ENCODE measurements around the gene MUC3A.

The MUC3A gene

DNA sequence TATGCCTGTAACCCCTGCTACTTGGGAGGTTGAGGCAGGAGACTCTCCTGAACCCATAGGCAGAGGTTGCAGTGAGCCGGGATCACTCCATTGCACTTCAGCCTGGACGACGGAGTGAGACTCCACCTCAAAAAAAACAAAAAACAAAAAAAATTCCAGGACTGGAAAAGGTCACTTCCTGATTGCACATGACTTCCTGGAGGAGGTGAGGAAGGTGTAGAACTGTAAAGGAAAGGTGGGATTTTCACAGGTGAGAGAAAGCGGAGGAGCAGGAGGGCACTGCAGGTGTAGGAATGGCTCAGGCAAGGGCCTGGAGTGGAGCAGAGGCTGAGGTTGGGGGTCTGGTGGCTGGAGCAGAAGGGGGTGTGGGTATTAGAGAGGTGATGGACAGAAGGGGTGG, 3.2 kb upstream of the MUC3A start:
- DNase-seq, result no peak

GRCh38 chr7:100946766-100947365, 2.5 kb upstream of the MUC3A start:
- no peak for DNase-seq

- DNase-seq, result no peak
These were observed 1.5 kb upstream of the MUC3A start for GRCh38 chr7:100947792-100948191.

DNA sequence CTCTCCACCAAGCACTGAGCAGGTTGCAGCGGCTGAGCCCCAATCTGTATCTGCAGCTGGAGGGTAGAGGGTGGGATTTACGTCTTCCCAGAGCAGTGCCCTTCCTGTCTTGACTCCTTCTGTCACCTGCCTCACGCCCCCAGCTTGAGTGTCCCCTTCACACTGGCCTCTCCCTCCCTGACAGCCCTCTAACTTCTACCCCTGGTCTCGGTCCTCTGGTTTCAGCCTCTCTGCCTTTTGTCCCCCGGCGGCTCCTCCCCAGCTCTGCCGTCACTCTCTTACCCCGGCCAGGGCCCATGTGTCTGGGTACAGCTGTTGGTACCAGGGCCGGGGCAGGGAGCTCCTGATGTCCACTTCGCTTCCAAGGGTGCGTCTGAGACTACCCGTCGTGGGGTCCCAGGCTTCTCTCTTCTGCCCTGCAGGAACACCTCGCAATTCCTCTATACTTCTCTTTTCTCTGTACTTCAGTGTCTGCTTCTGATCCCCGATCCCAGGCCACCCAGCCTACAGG, 654 bp downstream of the MUC3A start:
- DNase-seq, result no peak

DNA sequence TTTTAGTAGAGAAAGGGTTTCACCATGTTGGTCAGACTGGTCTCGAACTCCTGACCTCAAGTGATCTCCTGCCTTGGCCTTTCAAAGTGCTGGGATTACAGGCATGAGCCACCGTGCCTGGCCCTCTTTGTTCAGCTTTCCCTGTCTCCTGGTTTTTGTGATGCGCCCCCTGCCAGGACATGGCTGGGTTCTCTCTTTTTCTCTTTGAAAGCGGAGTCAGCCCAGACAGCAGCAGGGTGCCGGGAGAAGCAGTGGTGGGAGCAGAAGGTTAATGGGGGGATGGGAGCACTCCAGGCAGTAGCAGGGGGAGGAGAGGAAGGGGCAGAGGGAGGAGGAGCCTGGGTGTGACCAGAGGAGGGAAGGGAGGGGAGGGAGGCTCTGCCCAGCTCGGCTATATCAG, 1.8 kb downstream of the MUC3A start:
- DNase-seq, result no peak

- DNase-seq, result no peak
These were observed 2.7 kb downstream of the MUC3A start for GRCh38 chr7:100951888-100952560.

GRCh38 chr7:100952641-100953040, 3.3 kb downstream of the MUC3A start:
- DNase-seq, result no peak

GRCh38 chr7:100957832-100958421, 8.6 kb downstream of the MUC3A start:
- no peak for DNase-seq

GRCh38 chr7:100959894-100960293, 10.6 kb downstream of the MUC3A start:
- no peak for DNase-seq

DNA sequence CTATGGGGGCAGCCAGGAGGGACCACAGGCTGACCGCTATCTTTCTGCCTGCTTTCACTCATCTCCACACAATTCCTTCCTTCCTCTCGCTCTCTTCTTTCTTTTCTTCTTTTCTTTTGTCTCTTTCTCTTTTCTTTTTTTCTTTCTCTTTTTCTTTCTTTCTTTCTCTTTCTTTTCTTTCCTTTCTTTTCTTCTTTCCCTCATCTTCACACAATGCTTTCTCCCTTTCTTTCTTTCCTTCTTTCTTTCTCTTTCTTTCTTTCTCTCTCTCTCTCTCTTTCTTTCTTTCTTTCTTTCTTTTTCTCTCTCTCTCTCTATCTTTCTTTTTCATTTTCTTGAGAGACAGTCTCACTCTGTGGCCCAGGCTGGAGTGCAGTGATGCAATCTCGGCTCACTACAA, 13.2 kb downstream of the MUC3A start:
- DNase-seq, result no peak

- no peak for DNase-seq
These were observed 14.1 kb downstream of the MUC3A start for GRCh38 chr7:100963386-100963785.

GRCh38 chr7:100963874-100964273, 14.5 kb downstream of the MUC3A start:
- DNase-seq, result no peak

DNA sequence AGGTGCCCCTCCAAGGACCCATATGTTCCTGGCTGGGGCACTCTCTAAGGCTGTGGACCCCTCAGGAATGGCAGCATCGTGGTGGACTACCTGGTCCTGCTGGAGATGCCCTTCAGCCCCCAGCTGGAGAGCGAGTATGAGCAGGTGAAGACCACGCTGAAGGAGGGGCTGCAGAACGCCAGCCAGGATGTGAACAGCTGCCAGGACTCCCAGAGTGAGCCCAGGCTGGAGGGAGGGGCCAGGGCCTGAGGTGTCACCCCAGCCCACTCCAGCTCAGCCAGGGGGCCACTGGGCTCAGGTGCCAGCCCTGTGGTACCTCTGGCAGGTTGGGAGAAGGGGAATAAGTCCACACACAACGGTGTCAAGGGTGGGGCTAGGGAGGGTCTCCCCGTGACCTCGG, 15.3 kb downstream of the MUC3A start:
- no peak for DNase-seq

DNA sequence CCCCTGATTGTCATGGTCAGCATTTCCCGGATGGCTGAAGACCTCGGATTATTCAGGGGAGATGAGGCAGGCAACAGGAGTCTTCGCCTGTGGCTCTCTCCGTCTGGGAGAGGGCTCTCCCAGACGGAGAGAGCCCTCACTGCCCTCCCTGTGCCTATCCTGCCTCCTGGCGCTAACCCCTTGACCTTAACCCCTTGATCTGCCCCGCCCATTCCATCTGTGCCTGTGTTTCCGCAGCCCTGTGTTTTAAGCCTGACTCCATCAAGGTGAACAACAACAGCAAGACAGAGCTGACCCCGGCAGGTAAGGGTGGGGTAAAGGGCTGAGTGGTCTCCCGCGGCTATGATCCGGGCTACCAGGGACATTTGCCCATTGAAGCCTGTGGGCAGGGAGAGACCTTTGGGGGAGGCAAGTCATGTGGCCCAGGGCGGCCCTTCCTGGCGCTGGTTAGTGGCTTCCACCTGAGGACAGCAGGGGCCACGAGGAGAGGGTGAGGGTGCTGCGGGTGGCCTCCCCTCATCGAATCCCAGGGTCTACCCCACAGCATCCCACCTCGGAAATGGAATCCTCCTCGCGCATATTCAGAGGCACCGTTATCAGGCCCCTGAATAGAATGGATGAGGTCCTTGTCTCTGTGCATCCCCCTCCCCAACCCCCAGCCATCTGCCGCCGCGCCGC, 15.8 kb downstream of the MUC3A start:
- no peak for DNase-seq

- DNase-seq, result peak; percentile 94
These were observed 16.6 kb downstream of the MUC3A start for GRCh38 chr7:100965723-100966541.

- no peak for DNase-seq
These were observed 17.4 kb downstream of the MUC3A start for GRCh38 chr7:100966542-100967291.

DNA sequence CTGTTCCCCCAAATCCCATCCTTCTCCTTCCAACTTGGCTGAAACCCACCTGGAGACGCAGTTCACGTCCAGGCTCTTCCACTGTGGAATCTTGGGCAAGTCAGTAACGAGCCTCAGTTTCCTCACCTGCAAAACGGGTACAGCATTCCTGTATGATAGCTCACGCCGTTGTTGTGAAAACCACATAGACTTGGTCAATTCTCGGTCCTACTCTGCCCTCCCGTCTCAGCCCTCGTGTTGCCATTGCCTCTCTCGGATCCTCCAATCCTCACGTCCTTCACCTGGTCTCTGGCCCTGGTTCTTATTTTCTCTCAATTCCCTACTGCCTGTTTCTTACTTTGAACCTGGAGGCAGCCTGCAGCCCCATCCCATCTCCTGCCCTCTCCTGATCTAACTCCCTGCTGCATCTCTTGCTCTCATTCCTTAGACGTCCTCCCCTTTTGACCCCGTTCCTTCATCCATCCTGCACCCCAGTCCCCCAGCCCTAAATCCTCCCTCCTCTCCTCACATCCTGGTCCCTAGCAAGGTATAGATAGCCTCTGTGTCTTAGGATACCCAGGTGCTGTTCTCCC, 18.0 kb downstream of the MUC3A start:
- no peak for DNase-seq

DNA sequence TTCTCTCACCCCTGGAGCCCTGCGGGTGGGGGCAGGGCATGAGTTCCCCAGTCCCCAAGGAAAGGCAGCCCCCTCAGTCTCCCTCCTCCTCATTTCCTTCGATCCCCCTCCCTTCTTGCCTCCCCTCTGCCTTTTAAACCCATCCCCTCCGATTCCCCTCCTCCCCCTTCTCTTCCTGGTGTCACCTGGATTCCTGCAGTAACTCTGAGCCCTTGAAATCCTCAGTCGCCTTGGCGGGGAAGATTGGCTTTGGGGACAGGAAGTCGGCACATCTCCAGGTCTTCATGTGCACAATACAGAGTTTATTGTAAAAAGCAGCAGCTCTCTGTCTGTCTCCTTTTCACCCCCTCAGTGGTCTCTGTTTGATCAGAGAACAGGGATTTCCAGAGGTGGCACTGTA, 18.7 kb downstream of the MUC3A start:
- no peak for DNase-seq

- no peak for DNase-seq
These were observed 19.3 kb downstream of the MUC3A start for GRCh38 chr7:100968650-100969049.

DNA sequence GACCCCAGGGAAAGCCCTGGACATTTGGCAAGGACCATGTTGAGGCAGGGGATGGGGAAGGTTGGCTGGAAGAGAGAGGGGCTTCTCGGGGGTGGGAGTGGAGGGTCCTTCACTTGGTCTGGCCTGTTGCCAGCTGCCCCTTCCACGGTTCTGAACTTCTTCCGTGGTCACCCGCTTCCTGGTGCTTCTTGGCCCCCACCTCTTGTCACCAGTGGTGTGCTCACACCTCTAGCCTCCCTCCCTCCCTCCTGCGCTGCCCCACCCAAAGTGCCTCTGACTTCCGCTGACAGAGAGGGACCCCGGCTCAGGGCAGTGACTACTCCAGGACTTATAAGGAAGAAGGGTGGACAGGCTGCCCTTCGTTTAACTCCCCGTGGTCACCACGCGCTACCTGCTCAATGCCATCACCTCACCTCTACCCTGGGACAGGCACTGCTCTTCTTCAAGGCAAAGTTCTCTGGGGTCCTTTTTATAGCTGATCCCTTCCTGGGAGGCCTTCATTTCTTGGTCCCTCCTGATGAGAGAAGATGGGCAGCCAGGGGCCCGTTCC, 19.8 kb downstream of the MUC3A start, which contains the start of gene MUC12:
TSS of gene MUC12 (plus strand) at position 500 of the 550 bp plus-strand sequence. CDS start 58 bp downstream, outside the sequence.
- no peak for DNase-seq

All from 8988T (cell line).